Measurements from ENCODE around the gene HECTD4.

DNA sequence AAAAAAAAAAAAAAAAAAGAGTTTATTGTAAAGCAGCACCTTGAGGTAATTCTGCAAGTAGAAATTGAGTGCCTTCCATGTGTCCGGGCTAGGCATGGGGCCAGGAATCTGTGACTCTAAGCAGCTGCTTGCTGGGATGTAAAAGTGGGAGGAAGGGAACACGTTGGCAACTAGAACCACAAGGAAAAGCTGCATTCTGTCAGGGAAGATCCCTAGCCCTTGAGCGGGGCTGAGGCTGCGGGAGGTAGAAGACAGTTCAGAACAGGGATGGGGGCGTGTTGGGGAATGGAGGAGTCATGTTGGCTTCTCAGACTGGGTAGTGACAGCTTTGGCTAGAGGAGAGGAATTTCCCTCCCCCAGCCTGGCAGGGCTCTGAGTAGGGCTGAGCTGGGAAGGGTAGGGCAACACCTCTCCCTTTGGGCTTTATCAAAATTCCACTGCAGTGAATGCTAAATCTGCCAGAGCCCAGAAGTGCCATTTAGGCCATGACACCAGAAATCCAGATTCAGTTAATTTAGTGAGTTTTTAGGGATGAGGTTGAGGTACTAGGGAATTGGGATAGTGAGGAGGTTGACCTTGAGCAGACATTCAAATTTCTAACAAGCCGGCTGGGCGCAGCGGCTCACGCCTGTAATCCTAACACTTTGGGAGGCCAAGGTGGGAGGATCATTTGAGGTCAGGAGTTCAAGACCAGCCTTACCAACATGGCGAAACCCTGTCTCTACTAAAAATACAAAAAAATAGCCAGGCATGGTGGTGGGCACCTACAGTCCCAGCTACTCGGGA, 260.3 kb downstream of the HECTD4 start:
- TF ChIP-seq CTCF (IDR thresholded peaks at IDR 0.05) = no peak
- no peak for TF ChIP-seq ZFX (IDR thresholded peaks at IDR 0.05; ENCODE audit: borderline replicate concordance)
